ENCODE data around the gene ZC3H10. TPM values are rescaled to one million over a fixed set of nuclear protein-coding genes. Genes with fewer than 3 reads are reported as not detected.

Gene ZC3H10
- polyA plus RNA-seq, 1 donor, result 4.5 TPM

- DNase-seq, result no peak
- no peaks in the 10 kb centered on the region for H3K27me3 ChIP-seq (ENCODE audit: control insufficient read depth, insufficient read depth, low read length)
- H3K4me1 ChIP-seq (ENCODE audit: control insufficient read depth, insufficient read depth, low read length), result peaks cover 10% of the 10 kb centered on the region
- H3K9me3 ChIP-seq (ENCODE audit: control insufficient read depth, low read depth, low read length), result no peaks in the 10 kb centered on the region
- no peak overlapping the region for H3K27ac ChIP-seq (ENCODE audit: low read length)
- WGBS (ENCODE audit: insufficient coverage, low lambda C conversion rate), result 85% methylated on average over 4 of the region's 14 CpGs
- H3K36me3 ChIP-seq (ENCODE audit: control insufficient read depth, insufficient read depth, low read length), result peaks cover 56% of the 10 kb centered on the region
- no peak overlapping the region for H3K4me3 ChIP-seq (ENCODE audit: low read length)
These were observed 17.0 kb upstream of the ZC3H10 start for GRCh38 chr12:56101045-56101444.

- H3K27me3 ChIP-seq (ENCODE audit: control insufficient read depth, insufficient read depth, low read length), result no peaks in the 10 kb centered on the region
- no peak overlapping the region for H3K27ac ChIP-seq (ENCODE audit: low read length)
- no peak for DNase-seq
- no peak overlapping the region for H3K4me3 ChIP-seq (ENCODE audit: low read length)
- H3K36me3 ChIP-seq (ENCODE audit: control insufficient read depth, insufficient read depth, low read length), result peaks cover 51% of the 10 kb centered on the region
- no peaks in the 10 kb centered on the region for H3K9me3 ChIP-seq (ENCODE audit: control insufficient read depth, low read depth, low read length)
- no CpG with 5 or more reads among the region's 1 CpG for WGBS (ENCODE audit: insufficient coverage, low lambda C conversion rate)
- H3K4me1 ChIP-seq (ENCODE audit: control insufficient read depth, insufficient read depth, low read length), result peaks cover 17% of the 10 kb centered on the region
These were observed 15.4 kb upstream of the ZC3H10 start for GRCh38 chr12:56102683-56103065.

GRCh38 chr12:56103066-56103711, 14.9 kb upstream of the ZC3H10 start:
- Histone ChIP-seq H3K4me1 (ENCODE audit: control insufficient read depth, insufficient read depth, low read length) (peaks cover 22% of the 10 kb centered on the region), H3K36me3 (ENCODE audit: control insufficient read depth, insufficient read depth, low read length) (peaks cover 54% of the 10 kb centered on the region)
- 72% methylated on average over 3 of the region's 6 CpGs for WGBS (ENCODE audit: insufficient coverage, low lambda C conversion rate)

GRCh38 chr12:56103823-56104108, 14.3 kb upstream of the ZC3H10 start:
- 13% methylated on average over 3 of the region's 8 CpGs for WGBS (ENCODE audit: insufficient coverage, low lambda C conversion rate)
- H3K27me3 ChIP-seq (ENCODE audit: control insufficient read depth, insufficient read depth, low read length), result no peaks in the 10 kb centered on the region
- no peak for DNase-seq
- H3K9me3 ChIP-seq (ENCODE audit: control insufficient read depth, low read depth, low read length), result no peaks in the 10 kb centered on the region
- peak overlapping the region; percentile 79 for H3K27ac ChIP-seq (ENCODE audit: low read length)
- peaks cover 22% of the 10 kb centered on the region for H3K4me1 ChIP-seq (ENCODE audit: control insufficient read depth, insufficient read depth, low read length)
- peak overlapping the region; percentile 89 for H3K4me3 ChIP-seq (ENCODE audit: low read length)
- H3K36me3 ChIP-seq (ENCODE audit: control insufficient read depth, insufficient read depth, low read length), result peaks cover 54% of the 10 kb centered on the region

More at GRCh38 chr12:56103066-56103711, 14.9 kb upstream of the ZC3H10 start:
- peak overlapping the region; percentile 89 for H3K4me3 ChIP-seq (ENCODE audit: low read length)
- H3K9me3 ChIP-seq (ENCODE audit: control insufficient read depth, low read depth, low read length), result no peaks in the 10 kb centered on the region
- peak overlapping the region; percentile 79 for H3K27ac ChIP-seq (ENCODE audit: low read length)
- DNase-seq, result no peak
- no peaks in the 10 kb centered on the region for H3K27me3 ChIP-seq (ENCODE audit: control insufficient read depth, insufficient read depth, low read length)

GRCh38 chr12:56104109-56104814, 13.8 kb upstream of the ZC3H10 start, which contains the start of gene PA2G4:
PA2G4 (plus strand) TSS chr12:56104559; CDS start chr12:56104738, 179 bp downstream.
- no peaks in the 10 kb centered on the region for H3K9me3 ChIP-seq (ENCODE audit: control insufficient read depth, low read depth, low read length)
- peak within 1 kb of the TSS; percentile 79 for H3K27ac ChIP-seq (ENCODE audit: low read length)
- H3K4me1 ChIP-seq (ENCODE audit: control insufficient read depth, insufficient read depth, low read length), result peaks cover 22% of the 10 kb centered on the region
- DNase-seq, result peak; percentile 99 to 100
- H3K4me3 ChIP-seq (ENCODE audit: low read length), result peak within 1 kb of the TSS; percentile 89
- no CpG with 5 or more reads among the region's 60 CpGs for WGBS (ENCODE audit: insufficient coverage, low lambda C conversion rate)
- no peaks in the 10 kb centered on the region for H3K27me3 ChIP-seq (ENCODE audit: control insufficient read depth, insufficient read depth, low read length)
- peaks cover 53% of the 10 kb centered on the region for H3K36me3 ChIP-seq (ENCODE audit: control insufficient read depth, insufficient read depth, low read length)

GRCh38 chr12:56104815-56105608, 13.1 kb upstream of the ZC3H10 start:
- Histone ChIP-seq H3K4me1 (ENCODE audit: control insufficient read depth, insufficient read depth, low read length) (peaks cover 22% of the 10 kb centered on the region), H3K9me3 (ENCODE audit: control insufficient read depth, low read depth, low read length) (no peaks in the 10 kb centered on the region), H3K4me3 (ENCODE audit: low read length) (peak overlapping the region; percentile 89), H3K27ac (ENCODE audit: low read length) (peak overlapping the region; percentile 79), H3K36me3 (ENCODE audit: control insufficient read depth, insufficient read depth, low read length) (peaks cover 53% of the 10 kb centered on the region), H3K27me3 (ENCODE audit: control insufficient read depth, insufficient read depth, low read length) (no peaks in the 10 kb centered on the region)
- WGBS (ENCODE audit: insufficient coverage, low lambda C conversion rate), result no CpG with 5 or more reads among the region's 40 CpGs
- DNase-seq, result peak in 1 of 2 donors; percentile 50

GRCh38 chr12:56105609-56105902, 12.5 kb upstream of the ZC3H10 start:
- WGBS (ENCODE audit: insufficient coverage, low lambda C conversion rate), result no CpG with 5 or more reads among the region's 2 CpGs
- no peak for DNase-seq
- Histone ChIP-seq H3K9me3 (ENCODE audit: control insufficient read depth, low read depth, low read length) (no peaks in the 10 kb centered on the region), H3K4me1 (ENCODE audit: control insufficient read depth, insufficient read depth, low read length) (peaks cover 22% of the 10 kb centered on the region), H3K36me3 (ENCODE audit: control insufficient read depth, insufficient read depth, low read length) (peaks cover 56% of the 10 kb centered on the region), H3K27me3 (ENCODE audit: control insufficient read depth, insufficient read depth, low read length) (no peaks in the 10 kb centered on the region), H3K27ac (ENCODE audit: low read length) (peak overlapping the region; percentile 79), H3K4me3 (ENCODE audit: low read length) (peak overlapping the region; percentile 89)

GRCh38 chr12:56107242-56107641, 10.8 kb upstream of the ZC3H10 start:
- no peaks in the 10 kb centered on the region for H3K9me3 ChIP-seq (ENCODE audit: control insufficient read depth, low read depth, low read length)
- no peak overlapping the region for H3K4me3 ChIP-seq (ENCODE audit: low read length)
- no CpG with 5 or more reads among the region's 3 CpGs for WGBS (ENCODE audit: insufficient coverage, low lambda C conversion rate)
- H3K36me3 ChIP-seq (ENCODE audit: control insufficient read depth, insufficient read depth, low read length), result peaks cover 58% of the 10 kb centered on the region
- no peaks in the 10 kb centered on the region for H3K27me3 ChIP-seq (ENCODE audit: control insufficient read depth, insufficient read depth, low read length)
- DNase-seq, result no peak
- peak overlapping the region; percentile 7 for H3K27ac ChIP-seq (ENCODE audit: low read length)
- peaks cover 22% of the 10 kb centered on the region for H3K4me1 ChIP-seq (ENCODE audit: control insufficient read depth, insufficient read depth, low read length)

- no peak for DNase-seq
- peaks cover 17% of the 10 kb centered on the region for H3K4me1 ChIP-seq (ENCODE audit: control insufficient read depth, insufficient read depth, low read length)
- H3K36me3 ChIP-seq (ENCODE audit: control insufficient read depth, insufficient read depth, low read length), result peaks cover 70% of the 10 kb centered on the region
- no peak overlapping the region for H3K4me3 ChIP-seq (ENCODE audit: low read length)
- H3K27me3 ChIP-seq (ENCODE audit: control insufficient read depth, insufficient read depth, low read length), result no peaks in the 10 kb centered on the region
- no peaks in the 10 kb centered on the region for H3K9me3 ChIP-seq (ENCODE audit: control insufficient read depth, low read depth, low read length)
- 90% methylated on average over 2 of the region's 5 CpGs for WGBS (ENCODE audit: insufficient coverage, low lambda C conversion rate)
- no peak overlapping the region for H3K27ac ChIP-seq (ENCODE audit: low read length)
These were observed 7.5 kb upstream of the ZC3H10 start for GRCh38 chr12:56110571-56110970.

GRCh38 chr12:56114084-56114483, 4.0 kb upstream of the ZC3H10 start:
- WGBS (ENCODE audit: insufficient coverage, low lambda C conversion rate), result no CpG with 5 or more reads among the region's 1 CpG
- H3K9me3 ChIP-seq (ENCODE audit: control insufficient read depth, low read depth, low read length), result no peaks in the 10 kb centered on the region
- H3K36me3 ChIP-seq (ENCODE audit: control insufficient read depth, insufficient read depth, low read length), result peaks cover 49% of the 10 kb centered on the region
- H3K4me3 ChIP-seq (ENCODE audit: low read length), result no peak overlapping the region
- H3K27ac ChIP-seq (ENCODE audit: low read length), result no peak overlapping the region
- no peaks in the 10 kb centered on the region for H3K27me3 ChIP-seq (ENCODE audit: control insufficient read depth, insufficient read depth, low read length)
- H3K4me1 ChIP-seq (ENCODE audit: control insufficient read depth, insufficient read depth, low read length), result peaks cover 7% of the 10 kb centered on the region
- DNase-seq, result no peak
